ENCODE measurements around the gene MRPL49. TPM values are rescaled to one million over a fixed set of nuclear protein-coding genes. Genes with fewer than 3 reads are reported as not detected.

The MRPL49 gene
- total and polyA plus RNA-seq, 2 of the 13 experiments (the other 11 are each of a cell fraction or from before 2014, with no cell fraction given), result 39.2 to 53.3 TPM

DNA sequence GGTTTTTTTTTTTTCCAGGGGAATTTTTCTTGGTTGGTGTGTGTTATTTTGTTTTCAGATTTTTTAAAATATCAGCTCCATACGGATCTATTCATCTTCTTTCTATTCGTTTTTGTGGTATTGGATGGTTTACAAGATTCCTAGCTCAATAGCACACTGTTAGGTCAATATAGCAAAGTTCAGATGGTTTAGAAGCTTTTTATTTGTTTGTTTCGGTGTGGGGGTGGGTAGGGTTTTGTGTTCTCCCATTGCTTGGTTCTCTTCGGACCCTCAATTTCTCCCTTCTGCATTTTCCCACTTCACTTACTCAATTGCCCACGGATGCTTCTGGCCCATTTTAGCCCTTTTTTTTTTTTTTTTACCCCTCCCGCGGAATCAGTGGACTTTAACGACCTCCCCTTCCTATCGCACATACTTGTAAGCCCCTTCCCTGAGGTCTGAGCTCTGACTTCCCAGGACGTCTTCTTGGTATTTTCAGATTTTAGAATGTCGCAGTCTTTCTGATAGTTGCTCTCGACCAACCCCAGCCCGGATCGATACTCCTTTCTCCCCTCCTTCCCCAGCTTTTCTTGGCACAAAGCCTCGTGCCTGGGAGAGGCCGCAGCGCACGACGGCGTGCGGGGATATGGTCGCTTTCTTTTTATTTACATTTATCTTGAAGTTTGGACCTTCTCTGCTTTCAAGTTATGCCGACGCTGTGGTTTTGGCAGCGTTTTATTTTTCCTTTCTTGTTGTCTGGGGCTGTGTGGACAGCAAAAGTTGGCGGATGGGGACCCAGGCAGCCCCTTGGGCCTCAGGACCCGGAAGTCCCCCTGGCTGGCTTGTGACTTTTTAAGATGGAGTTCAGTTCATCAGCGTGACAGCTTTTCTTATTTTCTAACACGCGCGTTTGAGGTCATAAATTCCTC, 43.5 kb downstream of the MRPL49 start (continued):
- TF ChIP-seq SYNCRIP (IDR thresholded peaks at IDR 0.05; ENCODE audit: insufficient read depth, low read depth, low read length), result no peak
- TF ChIP-seq ZNF749 (CRISPR knock-in tag; IDR thresholded peaks at IDR 0.05; ENCODE audit: borderline replicate concordance), result no peak
- no peak for TF ChIP-seq ZSCAN30 (CRISPR knock-in tag; IDR thresholded peaks at IDR 0.05)
- peak; percentile 33; the same call in 1 of the 2 replicates for TF ChIP-seq ZNF703 (CRISPR knock-in tag; IDR thresholded peaks at IDR 0.05; ENCODE audit: borderline replicate concordance)
- no peak for TF ChIP-seq TSC22D2 (CRISPR knock-in tag; IDR thresholded peaks at IDR 0.05; ENCODE audit: borderline replicate concordance)
- TF ChIP-seq SNAPC2 (CRISPR knock-in tag; IDR thresholded peaks at IDR 0.05), result no peak
- TF ChIP-seq MXI1 (IDR thresholded peaks at IDR 0.05; ENCODE audit: borderline replicate concordance, low read depth, low read length), result 0 out of 3 replicates have a peak, but pooled peaks have one; percentile 0
- peak; percentile 86; the same call in 1 of the 2 replicates for TF ChIP-seq RNF2 (conservative IDR thresholded peaks at IDR 0.05; ENCODE audit: low read depth)
- TF ChIP-seq, protein P1, sequence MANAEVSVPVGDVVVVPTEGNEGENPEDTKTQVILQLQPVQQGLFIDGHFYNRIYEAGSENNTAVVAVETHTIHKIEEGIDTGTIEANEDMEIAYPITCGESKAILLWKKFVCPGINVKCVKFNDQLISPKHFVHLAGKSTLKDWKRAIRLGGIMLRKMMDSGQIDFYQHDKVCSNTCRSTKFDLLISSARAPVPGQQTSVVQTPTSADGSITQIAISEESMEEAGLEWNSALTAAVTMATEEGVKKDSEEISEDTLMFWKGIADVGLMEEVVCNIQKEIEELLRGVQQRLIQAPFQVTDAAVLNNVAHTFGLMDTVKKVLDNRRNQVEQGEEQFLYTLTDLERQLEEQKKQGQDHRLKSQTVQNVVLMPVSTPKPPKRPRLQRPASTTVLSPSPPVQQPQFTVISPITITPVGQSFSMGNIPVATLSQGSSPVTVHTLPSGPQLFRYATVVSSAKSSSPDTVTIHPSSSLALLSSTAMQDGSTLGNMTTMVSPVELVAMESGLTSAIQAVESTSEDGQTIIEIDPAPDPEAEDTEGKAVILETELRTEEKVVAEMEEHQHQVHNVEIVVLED (CRISPR knock-in tag; IDR thresholded peaks at IDR 0.05; ENCODE audit: borderline replicate concordance), result peak; percentile 40; the same call in 1 of the 2 replicates
- TF ChIP-seq RXRB (CRISPR knock-in tag; IDR thresholded peaks at IDR 0.05; ENCODE audit: borderline replicate concordance), result peak; percentile 53
- TF ChIP-seq ZNF280D (CRISPR knock-in tag; IDR thresholded peaks at IDR 0.05), result 0 out of 2 replicates have a peak, but pooled peaks have one; percentile 45
- TF ChIP-seq ZBED4 (CRISPR knock-in tag; IDR thresholded peaks at IDR 0.05; ENCODE audit: borderline replicate concordance), result peak; percentile 45; the same call in 1 of the 2 replicates

Measured in HepG2 (cell line).